Measurements from ENCODE around the gene YAF2.

DNA sequence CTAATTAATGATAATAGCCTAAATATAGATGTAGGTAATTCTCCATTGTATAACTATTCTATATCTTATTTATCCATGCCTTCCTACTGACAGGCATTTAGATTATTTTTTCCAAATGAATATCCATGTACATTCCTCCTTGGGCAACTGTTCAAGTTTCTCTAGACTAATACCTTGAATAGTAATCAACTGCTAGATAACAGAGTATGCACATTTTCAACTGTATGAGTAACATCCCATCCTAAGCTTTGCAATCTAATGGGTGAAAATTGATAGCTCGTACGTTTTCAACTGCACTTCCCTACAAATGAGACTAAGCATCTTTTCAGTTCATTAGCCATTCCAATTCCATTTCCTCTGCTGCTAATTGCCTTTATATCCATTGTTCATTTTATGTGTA lies 37.0 kb downstream of the YAF2 start:
- TF ChIP-seq CTCF (IDR thresholded peaks at IDR 0.05) (no peak), POLR2A (IDR thresholded peaks at IDR 0.05) (no peak)

All from right lobe of liver (tissue), 4 donors.